Measurements from ENCODE around the gene SRD5A1. TPM values are rescaled to one million over a fixed set of nuclear protein-coding genes. Genes with fewer than 3 reads are reported as not detected.

Gene SRD5A1
- total and polyA plus RNA-seq, 2 experiments from 2014 or later: 18.2 to 87.3 TPM

DNA sequence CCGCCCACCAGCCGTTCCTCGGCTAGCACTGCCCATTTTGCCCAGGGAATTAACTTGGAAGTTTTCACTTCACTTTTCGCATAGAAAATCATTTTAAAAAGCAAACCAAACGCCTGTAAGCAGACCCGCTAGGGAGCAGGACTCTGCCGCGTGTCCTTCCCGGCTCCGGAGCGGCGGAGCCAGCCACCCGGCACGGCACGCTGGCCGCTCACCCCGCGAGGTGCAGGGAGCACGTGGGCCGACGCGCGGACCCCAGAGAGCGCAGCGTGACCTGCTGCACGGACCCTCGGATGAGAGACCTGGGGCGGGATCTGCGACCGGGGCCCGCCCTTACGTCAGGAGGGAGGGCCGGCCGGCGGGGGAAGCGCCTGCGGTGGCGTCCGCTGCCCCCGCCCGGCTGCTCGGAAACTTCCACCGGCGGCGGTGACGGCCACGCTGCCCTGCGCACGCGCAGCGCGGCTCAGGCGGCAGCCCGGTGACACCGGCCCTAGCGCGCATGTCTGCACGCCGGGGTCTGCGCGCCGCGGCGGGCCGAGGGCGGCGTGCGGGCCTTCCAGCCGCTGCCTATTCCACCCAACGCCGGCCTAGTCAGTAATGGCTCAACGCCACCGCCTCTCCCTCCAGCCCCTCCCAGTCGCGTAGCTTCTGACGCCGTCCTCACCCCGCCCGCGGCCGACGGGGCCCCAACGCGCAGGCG, 79.5 kb downstream of the SRD5A1 start (continued):
- TF ChIP-seq CTCF (conservative IDR thresholded peaks at IDR 0.05; ENCODE audit: low read depth in 2 of 2) (0 out of 4 replicates have a peak, but pooled peaks of 1 of the 2 experiments have one; percentile 2), STAT1 (IDR thresholded peaks at IDR 0.05; ENCODE audit: unreplicated experiment) (no peak), ZNF114 (CRISPR knock-in tag; IDR thresholded peaks at IDR 0.05) (no peak), POLR2AphosphoS5 (IDR thresholded peaks at IDR 0.05; ENCODE audit: low read depth) (peak; percentile 82), NANOG (IDR thresholded peaks at IDR 0.05; ENCODE audit: borderline replicate concordance) (no peak), EZH2 (IDR thresholded peaks at IDR 0.05; ENCODE audit: low read depth, unreplicated experiment) (no peak), CREB1 (CRISPR knock-in tag; IDR thresholded peaks at IDR 0.05; ENCODE audit: low read depth) (peak; percentile 90), EZH2phosphoT487 (IDR thresholded peaks at IDR 0.05; ENCODE audit: unreplicated experiment) (no peak), JUNB (IDR thresholded peaks at IDR 0.05; ENCODE audit: unreplicated experiment) (no peak)
- TF ChIP-seq, protein P1, sequence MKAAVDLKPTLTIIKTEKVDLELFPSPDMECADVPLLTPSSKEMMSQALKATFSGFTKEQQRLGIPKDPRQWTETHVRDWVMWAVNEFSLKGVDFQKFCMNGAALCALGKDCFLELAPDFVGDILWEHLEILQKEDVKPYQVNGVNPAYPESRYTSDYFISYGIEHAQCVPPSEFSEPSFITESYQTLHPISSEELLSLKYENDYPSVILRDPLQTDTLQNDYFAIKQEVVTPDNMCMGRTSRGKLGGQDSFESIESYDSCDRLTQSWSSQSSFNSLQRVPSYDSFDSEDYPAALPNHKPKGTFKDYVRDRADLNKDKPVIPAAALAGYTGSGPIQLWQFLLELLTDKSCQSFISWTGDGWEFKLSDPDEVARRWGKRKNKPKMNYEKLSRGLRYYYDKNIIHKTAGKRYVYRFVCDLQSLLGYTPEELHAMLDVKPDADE (IDR thresholded peaks at IDR 0.05): no peak

DNA sequence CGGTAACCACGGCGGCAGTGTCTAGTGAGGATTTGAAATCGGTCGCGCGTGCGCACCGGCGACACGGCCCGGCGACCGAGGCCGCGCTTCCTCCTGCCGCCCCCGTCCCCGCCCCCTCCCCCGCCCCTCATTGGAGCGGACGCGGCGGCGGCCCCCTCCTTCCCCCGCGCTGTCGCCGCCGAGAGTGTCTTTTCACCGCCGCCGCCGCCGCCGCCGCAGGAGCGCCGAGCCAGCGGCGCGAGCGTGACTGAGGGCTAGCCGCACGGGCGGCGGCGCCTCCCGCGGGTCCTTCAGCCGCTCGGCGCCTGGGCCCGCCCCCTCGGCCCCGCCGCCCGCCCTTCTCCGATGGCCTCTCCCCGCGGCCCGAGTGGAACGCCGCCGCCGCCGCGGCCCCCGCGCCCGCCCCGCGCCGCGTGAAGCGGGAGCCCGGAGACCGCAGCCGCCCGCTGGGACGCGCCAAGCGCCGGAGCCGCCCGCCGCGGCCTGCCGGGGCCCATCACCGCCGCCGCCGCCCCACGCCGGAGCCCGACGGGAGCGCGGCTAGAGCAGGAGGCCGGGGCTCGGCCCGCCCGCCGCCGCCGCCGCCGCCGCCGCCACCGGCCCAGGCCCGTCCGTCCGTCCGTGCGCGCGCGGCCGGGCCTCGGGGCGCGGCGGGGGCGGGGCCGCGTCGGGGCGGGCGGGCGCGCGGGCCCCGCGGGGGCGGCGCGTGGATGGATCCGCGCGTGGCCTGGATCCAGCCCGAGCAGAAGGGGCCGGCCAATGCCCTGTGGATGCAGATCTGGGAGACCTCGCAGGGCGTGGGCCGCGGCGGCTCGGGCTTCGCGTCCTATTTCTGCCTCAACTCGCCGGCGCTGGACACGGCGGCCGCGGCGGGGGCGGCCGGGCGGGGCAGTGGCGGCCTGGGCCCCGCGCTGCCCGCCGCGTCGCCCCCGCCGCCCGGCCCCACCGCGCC, 80.3 kb downstream of the SRD5A1 start, which contains the start of gene TENT4A:
Gene TENT4A (plus strand): TSS at position 159 of the 952 bp plus-strand sequence. CDS start 552 bp downstream, at position 711.
- H3F3A ChIP-seq (replicated peaks; ENCODE audit: low read depth): 0 out of 2 replicates have a peak, but pooled peaks cover 6% of the 10 kb centered on the region
- H3K9me3 Mint-ChIP-seq: no peaks in the 10 kb centered on the region; the same call in 1 of the 3 replicates
- peaks cover under 1% of the 10 kb centered on the region; the same call in 2 of the 3 replicates for H3K36me3 Mint-ChIP-seq (ENCODE audit: low read depth)
- H3K27me3 ChIP-seq (ENCODE audit: insufficient read depth): peaks cover 10% of the 10 kb centered on the region; the same call in 1 of the 2 replicates
- peak within 1 kb of the TSS; percentile 84; the same call in 1 of the 2 replicates for H3K27ac Mint-ChIP-seq
- peak within 1 kb of the TSS; percentile 61 for H2AFZ ChIP-seq
- H3K4me1 ChIP-seq (ENCODE audit: insufficient read depth): peaks cover 13% of the 10 kb centered on the region
- H3K4me3 ChIP-seq: peak within 1 kb of the TSS; percentile 91
- peak within 1 kb of the TSS; percentile 94 for H3K4me2 ChIP-seq
- H4K20me1 ChIP-seq (replicated peaks; ENCODE audit: insufficient read depth): peaks cover 37% of the 10 kb centered on the region
- peak within 1 kb of the TSS; percentile 93 for H3K27ac ChIP-seq (ENCODE audit: low read depth)
- TF ChIP-seq STAT1 (IDR thresholded peaks at IDR 0.05; ENCODE audit: unreplicated experiment) (no peak), NANOG (IDR thresholded peaks at IDR 0.05; ENCODE audit: borderline replicate concordance) (no peak), EZH2phosphoT487 (IDR thresholded peaks at IDR 0.05; ENCODE audit: unreplicated experiment) (no peak), POLR2AphosphoS5 (IDR thresholded peaks at IDR 0.05; ENCODE audit: low read depth) (no peak)
- TF ChIP-seq, protein P1 (IDR thresholded peaks at IDR 0.05): no peak
- peaks cover 45% of the 10 kb centered on the region for H3K4me1 Mint-ChIP-seq
- H3K27me3 Mint-ChIP-seq (ENCODE audit: insufficient read depth, low read depth, poor library complexity): peaks cover 15% of the 10 kb centered on the region
- no peaks in the 10 kb centered on the region for H3K9me2 ChIP-seq (ENCODE audit: insufficient read depth)
- peaks cover 40% of the 10 kb centered on the region for H3K79me2 ChIP-seq (replicated peaks; ENCODE audit: insufficient read depth)
- DNase-seq (ENCODE audit: low spot score) (no peak), ATAC-seq (no peak)
- peak within 1 kb of the TSS; percentile 84 for H3K4me3 Mint-ChIP-seq
- H3K36me3 ChIP-seq (ENCODE audit: insufficient read depth): no peaks in the 10 kb centered on the region
